CD4-positive, CD25-positive, alpha-beta regulatory T cell (primary cell): Measurements from ENCODE around the gene GLB1L. TPM values are rescaled to one million over a fixed set of nuclear protein-coding genes. Genes with fewer than 3 reads are reported as not detected.
"Not testable (repeated sequence)": the region's sequence is repeated elsewhere in the genome, so short reads cannot be mapped to it uniquely, and the experiment has no call there.

Source experiments
- ATAC-seq, 2 donors: fragments of 150-1000 bp; cut with Tn5 transposase; one replicate each; pipeline ENCODE4 v1.10.0; 2021; ENCODE audit warnings: low read depth in 2 of 2, moderate number of reproducible peaks in 2 of 2, moderate library complexity in 1 of 2
- DNase-seq, 3 donors: peaks; one replicate each; pipeline versions ENCODE4 v3.0.0 to v3.0.0-alpha.2; 2012 to 2022; ENCODE audit warnings: mixed read lengths in 1 of 3
- H3K27ac ChIP-seq: one replicate; pipeline ENCODE4 v1.7.0; 2013; ENCODE audit warnings: mild to moderate bottlenecking, low read length; ENCODE audit not compliant: insufficient read depth, poor library complexity, severe bottlenecking
- H3K27me3 ChIP-seq: one replicate; pipeline ENCODE4 v1.7.0; 2013; ENCODE audit warnings: low read length; ENCODE audit not compliant: control insufficient read depth, insufficient read depth
- H3K36me3 ChIP-seq: one replicate; pipeline ENCODE4 v1.7.0; 2013; ENCODE audit warnings: mild to moderate bottlenecking, low read length, moderate library complexity; ENCODE audit not compliant: control insufficient read depth, insufficient read depth
- H3K4me1 ChIP-seq: 2 replicates; pipeline ENCODE4 v1.7.0; 2013; ENCODE audit warnings: mild to moderate bottlenecking, low read length; ENCODE audit not compliant: insufficient read depth, control insufficient read depth, poor library complexity, severe bottlenecking
- H3K4me3 ChIP-seq: one replicate; pipeline ENCODE4 v1.7.0; 2013; ENCODE audit warnings: low read depth, mild to moderate bottlenecking, low read length, moderate library complexity
- H3K9me3 ChIP-seq, 2 experiments: 1 replicate in 1 of 2; 2 replicates in 1 of 2; pipeline ENCODE4 v1.7.0; 2013; ENCODE audit warnings: low read length in 2 of 2, mild to moderate bottlenecking in 1 of 2, moderate library complexity in 1 of 2; ENCODE audit not compliant: control insufficient read depth in 2 of 2
- H3K27ac Mint-ChIP-seq, 3 donors: one replicate each; pipeline ENCODE4 v1.8.0; 2020 to 2022; ENCODE audit warnings: mild to moderate bottlenecking in 3 of 3, mixed read lengths in 3 of 3, moderate library complexity in 2 of 3
- H3K27me3 Mint-ChIP-seq: one replicate; pipeline ENCODE4 v1.8.0; 2022; ENCODE audit warnings: mild to moderate bottlenecking, mixed read lengths
- H3K36me3 Mint-ChIP-seq: one replicate; pipeline ENCODE4 v1.8.0; 2020; ENCODE audit warnings: mixed read lengths
- H3K4me1 Mint-ChIP-seq, 4 donors: one replicate each; pipeline ENCODE4 v1.8.0; 2020 to 2022; ENCODE audit warnings: mixed read lengths in 4 of 4, mild to moderate bottlenecking in 1 of 4
- H3K4me3 Mint-ChIP-seq, 4 donors: one replicate each; pipeline ENCODE4 v1.8.0; 2020 to 2022; ENCODE audit warnings: mild to moderate bottlenecking in 4 of 4, mixed read lengths in 4 of 4, moderate library complexity in 3 of 4
- H3K9me3 Mint-ChIP-seq, 7 donors: one replicate each; pipeline ENCODE4 v1.8.0; 2020 to 2022; ENCODE audit warnings: mixed read lengths in 7 of 7, mild to moderate bottlenecking in 3 of 7, moderate library complexity in 2 of 7
- polyA plus RNA-seq, 4 donors: library from polyadenylated mRNA; unstranded; fragments of 300-500 nt; fragmentation: Illumina TruSeq; gene quantifications; one replicate each; pipeline ENCODE4 v1.2.3, GENCODE V29; 2021
- total RNA-seq: library from RNA; stranded (reverse); gene quantifications from one replicate; pipeline ENCODE4 v1.2.3, GENCODE V29; 2022

The GLB1L gene
- total and polyA plus RNA-seq, 5 donors from 2014 or later: 0.78 to 1.1 (median 0.88) TPM; not detected in 1

DNA sequence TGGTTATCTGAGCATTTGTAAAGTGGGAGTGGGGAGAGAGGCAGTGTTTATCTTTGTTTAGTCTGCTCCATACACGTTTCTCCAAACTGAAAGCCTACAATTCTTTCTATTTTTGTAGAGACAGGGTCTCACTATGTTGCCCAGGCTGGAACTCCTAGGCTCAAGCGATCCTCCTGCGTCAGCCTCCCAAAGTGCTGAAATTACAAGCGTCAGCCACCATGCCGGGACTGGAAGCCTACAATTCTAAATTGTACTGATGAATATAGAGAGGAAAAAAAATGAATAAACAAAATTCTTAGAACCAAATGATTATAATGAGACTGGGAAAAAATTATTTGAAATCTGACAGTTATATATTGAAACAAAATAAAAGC is 40.1 kb downstream of the GLB1L start:
- H3K36me3 Mint-ChIP-seq: no peaks in the 10 kb centered on the region
- H3K27me3 ChIP-seq: no peaks in the 10 kb centered on the region
- H3K9me3 Mint-ChIP-seq: peaks cover 0 to 2% (median 0%) of the 10 kb centered on the region in 7 donors
- peaks cover 15% of the 10 kb centered on the region for H3K4me1 ChIP-seq
- peaks cover 6 to 36% (median 13%) of the 10 kb centered on the region in 4 donors for H3K4me1 Mint-ChIP-seq
- ATAC-seq (no peak), DNase-seq (no peak)
- peaks cover 4% of the 10 kb centered on the region for H3K27me3 Mint-ChIP-seq
- peak overlapping the region in 3 of 4 donors; percentile 77 to 95 (median 93) for H3K4me3 Mint-ChIP-seq
- no peak overlapping the region for H3K4me3 ChIP-seq
- H3K36me3 ChIP-seq: peaks cover 16% of the 10 kb centered on the region
- no peaks in the 10 kb centered on the region for H3K9me3 ChIP-seq
- H3K27ac Mint-ChIP-seq: peak overlapping the region in 1 of 3 donors; percentile 26
- H3K27ac ChIP-seq: no peak overlapping the region

- Histone ChIP-seq H3K4me1 (peaks cover 15% of the 10 kb centered on the region), H3K36me3 (peaks cover 16% of the 10 kb centered on the region), H3K27me3 (no peaks in the 10 kb centered on the region), H3K27ac (no peak overlapping the region), H3K4me3 (no peak overlapping the region), H3K9me3 (no peaks in the 10 kb centered on the region)
- Mint-ChIP-seq H3K4me1 (peaks cover 6 to 32% (median 13%) of the 10 kb centered on the region in 4 donors), H3K27me3 (peaks cover 6% of the 10 kb centered on the region), H3K4me3 (peak overlapping the region in 3 of 4 donors; percentile 77 to 95 (median 93)), H3K9me3 (peaks cover 0 to 2% (median 0%) of the 10 kb centered on the region in 7 donors), H3K36me3 (no peaks in the 10 kb centered on the region), H3K27ac (peak overlapping the region in 1 of 3 donors; percentile 26)
- DNase-seq (no peak), ATAC-seq (no peak)
These were observed 40.6 kb downstream of the GLB1L start for GRCh38 chr2:219204425-219205164.

- not testable (repeated sequence) for H3K9me3 Mint-ChIP-seq, ATAC-seq, H3K27ac ChIP-seq, H3K4me3 Mint-ChIP-seq, H3K27me3 ChIP-seq, H3K4me3 ChIP-seq, H3K36me3 ChIP-seq, H3K36me3 Mint-ChIP-seq, DNase-seq, H3K27ac Mint-ChIP-seq, H3K9me3 ChIP-seq, H3K4me1 ChIP-seq
- peaks cover 15% of the 10 kb centered on the region for H3K27me3 Mint-ChIP-seq
- peaks cover 4 to 19% (median 7%) of the 10 kb centered on the region in 4 donors for H3K4me1 Mint-ChIP-seq
These were observed 43.9 kb downstream of the GLB1L start for GRCh38 chr2:219201331-219201730.

GRCh38 chr2:219200502-219201326 is 44.5 kb downstream of the GLB1L start:
- peaks cover 0 to 14% (median 2%) of the 10 kb centered on the region in 4 donors for H3K4me1 Mint-ChIP-seq
- H3K36me3 ChIP-seq, H3K27ac ChIP-seq, H3K9me3 Mint-ChIP-seq, ATAC-seq, H3K27me3 ChIP-seq, H3K4me1 ChIP-seq, H3K36me3 Mint-ChIP-seq, H3K9me3 ChIP-seq: not testable (repeated sequence)
- H3K4me3 Mint-ChIP-seq: peak overlapping the region; percentile 44 to 88 (median 84)
- peak overlapping the region in 2 of 3 donors; percentile 72 to 77 for H3K27ac Mint-ChIP-seq
- H3K27me3 Mint-ChIP-seq: peaks cover 17% of the 10 kb centered on the region
- peak in 2 of 3 donors; percentile 24 to 31 for DNase-seq
- peak overlapping the region; percentile 35 for H3K4me3 ChIP-seq

GRCh38 chr2:219199470-219200211 is 45.6 kb downstream of the GLB1L start:
- Histone ChIP-seq H3K27me3 (peaks cover 2% of the 10 kb centered on the region), H3K36me3 (no peaks in the 10 kb centered on the region), H3K4me3 (no peak overlapping the region), H3K27ac (no peak overlapping the region), H3K9me3 (no peaks in the 10 kb centered on the region), H3K4me1 (no peaks in the 10 kb centered on the region)
- no peak for ATAC-seq
- no peak for DNase-seq
- Mint-ChIP-seq H3K27ac (peak overlapping the region in 1 of 3 donors; percentile 53), H3K4me1 (peaks cover 0 to 14% (median 2%) of the 10 kb centered on the region in 4 donors), H3K4me3 (peak overlapping the region in 2 of 4 donors; percentile 51 to 88), H3K27me3 (peaks cover 23% of the 10 kb centered on the region), H3K9me3 (peaks cover 0 to 3% (median 0%) of the 10 kb centered on the region in 7 donors), H3K36me3 (peaks cover 4% of the 10 kb centered on the region)

- Histone ChIP-seq H3K4me1 (no peaks in the 10 kb centered on the region), H3K9me3 (no peaks in the 10 kb centered on the region), H3K36me3 (no peaks in the 10 kb centered on the region), H3K27me3 (peaks cover 2% of the 10 kb centered on the region), H3K27ac (no peak overlapping the region), H3K4me3 (no peak overlapping the region)
- H3K4me1 Mint-ChIP-seq: peaks cover 0 to 14% (median 2%) of the 10 kb centered on the region in 4 donors
- H3K36me3 Mint-ChIP-seq: peaks cover 4% of the 10 kb centered on the region
- peaks cover 23% of the 10 kb centered on the region for H3K27me3 Mint-ChIP-seq
- DNase-seq: no peak
- peaks cover 0 to 3% (median 0%) of the 10 kb centered on the region in 7 donors for H3K9me3 Mint-ChIP-seq
- H3K4me3 Mint-ChIP-seq: no peak overlapping the region
- H3K27ac Mint-ChIP-seq: peak overlapping the region in 1 of 3 donors; percentile 53
- no peak for ATAC-seq
These were observed 46.3 kb downstream of the GLB1L start for GRCh38 chr2:219198974-219199373.

- ATAC-seq: no peak
- H3K27ac Mint-ChIP-seq: no peak overlapping the region
These were observed 47.9 kb downstream of the GLB1L start for GRCh38 chr2:219197388-219197787.

More at GRCh38 chr2:219197388-219197787, 47.9 kb downstream of the GLB1L start:
- Mint-ChIP-seq H3K4me1 (peaks cover 0 to 14% (median 2%) of the 10 kb centered on the region in 4 donors), H3K27me3 (peaks cover 23% of the 10 kb centered on the region), H3K36me3 (peaks cover 4% of the 10 kb centered on the region), H3K9me3 (peaks cover 0 to 2% (median 0%) of the 10 kb centered on the region in 7 donors), H3K4me3 (no peak overlapping the region)
- Histone ChIP-seq H3K27me3 (peaks cover 2% of the 10 kb centered on the region), H3K4me1 (no peaks in the 10 kb centered on the region), H3K4me3 (no peak overlapping the region), H3K27ac (no peak overlapping the region), H3K9me3 (no peaks in the 10 kb centered on the region), H3K36me3 (no peaks in the 10 kb centered on the region)
- DNase-seq: no peak
